ENCODE measurements around the gene IL17RC.
A peak's percentile ranks its signal among the peaks of the same experiment; 100 is the strongest.

Gene IL17RC

DNA sequence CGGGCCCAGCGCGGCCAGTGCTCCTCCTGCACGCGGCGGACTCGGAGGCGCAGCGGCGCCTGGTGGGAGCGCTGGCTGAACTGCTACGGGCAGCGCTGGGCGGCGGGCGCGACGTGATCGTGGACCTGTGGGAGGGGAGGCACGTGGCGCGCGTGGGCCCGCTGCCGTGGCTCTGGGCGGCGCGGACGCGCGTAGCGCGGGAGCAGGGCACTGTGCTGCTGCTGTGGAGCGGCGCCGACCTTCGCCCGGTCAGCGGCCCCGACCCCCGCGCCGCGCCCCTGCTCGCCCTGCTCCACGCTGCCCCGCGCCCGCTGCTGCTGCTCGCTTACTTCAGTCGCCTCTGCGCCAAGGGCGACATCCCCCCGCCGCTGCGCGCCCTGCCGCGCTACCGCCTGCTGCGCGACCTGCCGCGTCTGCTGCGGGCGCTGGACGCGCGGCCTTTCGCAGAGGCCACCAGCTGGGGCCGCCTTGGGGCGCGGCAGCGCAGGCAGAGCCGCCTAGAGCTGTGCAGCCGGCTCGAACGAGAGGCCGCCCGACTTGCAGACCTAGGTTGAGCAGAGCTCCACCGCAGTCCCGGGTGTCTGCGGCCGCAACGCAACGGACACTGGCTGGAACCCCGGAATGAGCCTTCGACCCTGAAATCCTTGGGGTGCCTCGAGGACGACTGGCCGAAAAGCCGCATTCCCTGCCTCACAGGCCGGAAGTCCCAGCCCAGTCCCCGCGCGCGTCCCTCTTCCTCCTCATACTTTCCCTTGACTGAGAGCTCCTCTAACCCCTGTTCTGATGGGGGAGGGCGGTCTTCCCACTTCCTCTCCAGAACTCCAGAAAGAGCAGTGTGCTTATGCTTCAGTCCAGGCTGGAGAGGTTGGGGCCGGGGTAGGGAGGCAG lies 1.4 kb upstream of the IL17RC start:
- peak overlapping the region; percentile 35 for H3K4me3 ChIP-seq (ENCODE audit: low read depth, low read length)
- TF ChIP-seq, protein P1, sequence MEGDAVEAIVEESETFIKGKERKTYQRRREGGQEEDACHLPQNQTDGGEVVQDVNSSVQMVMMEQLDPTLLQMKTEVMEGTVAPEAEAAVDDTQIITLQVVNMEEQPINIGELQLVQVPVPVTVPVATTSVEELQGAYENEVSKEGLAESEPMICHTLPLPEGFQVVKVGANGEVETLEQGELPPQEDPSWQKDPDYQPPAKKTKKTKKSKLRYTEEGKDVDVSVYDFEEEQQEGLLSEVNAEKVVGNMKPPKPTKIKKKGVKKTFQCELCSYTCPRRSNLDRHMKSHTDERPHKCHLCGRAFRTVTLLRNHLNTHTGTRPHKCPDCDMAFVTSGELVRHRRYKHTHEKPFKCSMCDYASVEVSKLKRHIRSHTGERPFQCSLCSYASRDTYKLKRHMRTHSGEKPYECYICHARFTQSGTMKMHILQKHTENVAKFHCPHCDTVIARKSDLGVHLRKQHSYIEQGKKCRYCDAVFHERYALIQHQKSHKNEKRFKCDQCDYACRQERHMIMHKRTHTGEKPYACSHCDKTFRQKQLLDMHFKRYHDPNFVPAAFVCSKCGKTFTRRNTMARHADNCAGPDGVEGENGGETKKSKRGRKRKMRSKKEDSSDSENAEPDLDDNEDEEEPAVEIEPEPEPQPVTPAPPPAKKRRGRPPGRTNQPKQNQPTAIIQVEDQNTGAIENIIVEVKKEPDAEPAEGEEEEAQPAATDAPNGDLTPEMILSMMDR (IDR thresholded peaks at IDR 0.05; ENCODE audit: low read depth, low read length), result peak; percentile 54
- in situ Hi-C loops (cut with HindIII; ENCODE audit: low sequenced_read_pairs), result no loop called here
- peak; percentile 44 for DNase-seq (ENCODE audit: low read depth, low spot score)

DNA sequence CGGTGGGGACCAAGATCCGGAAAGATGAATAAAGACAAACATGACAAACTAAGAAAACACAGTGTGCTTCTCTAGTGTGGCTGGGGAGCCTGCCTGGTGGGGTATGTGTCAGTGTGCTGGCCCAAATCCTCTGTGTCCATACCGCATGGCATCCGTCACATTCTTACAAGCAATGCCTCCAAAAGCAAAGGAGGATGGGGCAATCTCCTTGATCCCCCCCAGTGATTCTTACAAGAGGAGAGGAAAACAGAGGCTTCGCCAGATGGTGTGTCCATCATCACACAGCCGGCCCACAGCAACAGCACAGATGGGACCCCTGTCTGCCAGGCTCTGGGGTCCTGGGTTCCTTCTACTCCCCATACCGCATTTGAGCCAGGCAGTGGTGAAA lies 558 bp upstream of the IL17RC start:
- H3K4me3 ChIP-seq (ENCODE audit: low read depth, low read length), result peak overlapping the region; percentile 45
- in situ Hi-C loops (cut with HindIII; ENCODE audit: low sequenced_read_pairs), result no loop called here
- TF ChIP-seq, protein P1 (IDR thresholded peaks at IDR 0.05; ENCODE audit: low read depth, low read length), result no peak
- DNase-seq (ENCODE audit: low read depth, low spot score), result peak; percentile 14

DNA sequence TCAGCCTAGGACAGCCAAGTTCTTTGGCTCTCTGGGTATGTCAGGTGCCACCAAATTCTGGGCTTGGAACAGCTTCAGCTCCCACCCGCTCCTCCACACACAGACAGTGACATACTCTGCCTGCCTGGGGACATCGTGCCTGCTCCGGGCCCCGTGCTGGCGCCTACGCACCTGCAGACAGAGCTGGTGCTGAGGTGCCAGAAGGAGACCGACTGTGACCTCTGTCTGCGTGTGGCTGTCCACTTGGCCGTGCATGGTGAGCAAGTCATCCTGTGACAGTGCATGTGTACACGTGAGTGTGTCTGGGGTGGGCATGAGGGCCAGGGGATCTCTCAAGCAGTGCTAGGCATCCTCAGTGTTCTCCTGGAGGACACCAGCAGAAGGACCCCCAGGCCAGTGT lies 922 bp downstream of the IL17RC start:
- no peak overlapping the region for H3K4me3 ChIP-seq (ENCODE audit: low read depth, low read length)
- TF ChIP-seq, protein P1 (IDR thresholded peaks at IDR 0.05; ENCODE audit: low read depth, low read length), result no peak
- in situ Hi-C loops (cut with HindIII; ENCODE audit: low sequenced_read_pairs), result no loop called here
- DNase-seq (ENCODE audit: low read depth, low spot score), result no peak

GRCh38 chr3:9918261-9919038 lies 1.6 kb downstream of the IL17RC start:
- H3K4me3 ChIP-seq (ENCODE audit: low read depth, low read length), result no peak overlapping the region
- DNase-seq (ENCODE audit: low read depth, low spot score), result no peak
- TF ChIP-seq, protein P1 (IDR thresholded peaks at IDR 0.05; ENCODE audit: low read depth, low read length), result no peak
- in situ Hi-C loops (cut with HindIII; ENCODE audit: low sequenced_read_pairs), result no loop called here

DNA sequence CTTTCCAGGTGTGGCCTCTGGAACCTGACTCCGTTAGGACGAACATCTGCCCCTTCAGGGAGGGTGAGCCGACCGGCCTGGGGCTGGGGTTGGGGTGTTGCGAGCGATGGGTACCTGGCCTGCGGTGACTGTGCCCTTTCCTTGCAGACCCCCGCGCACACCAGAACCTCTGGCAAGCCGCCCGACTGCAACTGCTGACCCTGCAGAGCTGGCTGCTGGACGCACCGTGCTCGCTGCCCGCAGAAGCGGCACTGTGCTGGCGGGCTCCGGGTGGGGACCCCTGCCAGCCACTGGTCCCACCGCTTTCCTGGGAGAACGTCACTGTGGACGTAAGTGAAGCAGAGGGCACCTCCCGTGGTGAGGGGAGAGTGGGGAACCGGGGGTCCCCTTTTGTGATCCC lies 11.3 kb downstream of the IL17RC start:
- TF ChIP-seq, protein P1 (IDR thresholded peaks at IDR 0.05; ENCODE audit: low read depth, low read length), result no peak
- no peak for DNase-seq (ENCODE audit: low read depth, low spot score)
- H3K4me3 ChIP-seq (ENCODE audit: low read depth, low read length), result no peak overlapping the region
- in situ Hi-C loops (cut with HindIII; ENCODE audit: low sequenced_read_pairs), result no loop called here

GRCh38 chr3:9930804-9931418 lies 14.0 kb downstream of the IL17RC start:
- TF ChIP-seq, protein P1 (IDR thresholded peaks at IDR 0.05; ENCODE audit: low read depth, low read length), result peak; percentile 5
- DNase-seq (ENCODE audit: low read depth, low spot score), result no peak
- H3K4me3 ChIP-seq (ENCODE audit: low read depth, low read length), result no peak overlapping the region
- in situ Hi-C loops (cut with HindIII; ENCODE audit: low sequenced_read_pairs), result no loop called here

Measured in astrocyte of the spinal cord (primary cell).